ENCODE measurements around the gene THBD. TPM values are rescaled to one million over a fixed set of nuclear protein-coding genes. Genes with fewer than 3 reads are reported as not detected.
A peak's percentile ranks its signal among the peaks of the same experiment; 100 is the strongest.

The THBD gene
- total and polyA plus RNA-seq, 10 donors, result 7.2 to 255 (median 61.4) TPM

DNA sequence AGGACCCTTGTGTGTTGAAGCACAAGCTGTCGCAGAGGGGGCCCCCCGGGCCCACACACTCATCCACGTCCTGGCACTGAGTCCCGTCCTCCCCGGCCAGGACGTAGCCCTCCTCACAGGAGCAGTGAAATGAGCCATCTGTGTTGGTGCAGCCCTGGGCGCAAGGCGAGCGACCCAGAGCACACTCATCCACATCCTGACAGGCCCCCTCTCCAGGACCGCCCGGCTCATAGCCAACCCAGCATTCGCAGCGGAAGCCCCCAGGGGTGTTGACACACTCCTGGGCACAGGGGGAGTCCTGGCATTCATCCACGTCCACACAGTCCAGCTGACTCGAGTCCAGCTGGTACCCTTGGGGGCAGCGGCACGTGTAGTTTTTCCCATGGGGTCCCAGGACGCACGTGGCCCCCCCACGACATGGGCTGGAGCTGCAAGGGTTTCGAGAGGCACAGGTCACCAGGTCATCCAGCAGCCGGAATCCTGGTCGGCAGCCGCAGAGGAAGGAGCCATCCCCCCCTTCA lies 35.4 kb upstream of the THBD start:
- DNase-seq, result no peak

DNA sequence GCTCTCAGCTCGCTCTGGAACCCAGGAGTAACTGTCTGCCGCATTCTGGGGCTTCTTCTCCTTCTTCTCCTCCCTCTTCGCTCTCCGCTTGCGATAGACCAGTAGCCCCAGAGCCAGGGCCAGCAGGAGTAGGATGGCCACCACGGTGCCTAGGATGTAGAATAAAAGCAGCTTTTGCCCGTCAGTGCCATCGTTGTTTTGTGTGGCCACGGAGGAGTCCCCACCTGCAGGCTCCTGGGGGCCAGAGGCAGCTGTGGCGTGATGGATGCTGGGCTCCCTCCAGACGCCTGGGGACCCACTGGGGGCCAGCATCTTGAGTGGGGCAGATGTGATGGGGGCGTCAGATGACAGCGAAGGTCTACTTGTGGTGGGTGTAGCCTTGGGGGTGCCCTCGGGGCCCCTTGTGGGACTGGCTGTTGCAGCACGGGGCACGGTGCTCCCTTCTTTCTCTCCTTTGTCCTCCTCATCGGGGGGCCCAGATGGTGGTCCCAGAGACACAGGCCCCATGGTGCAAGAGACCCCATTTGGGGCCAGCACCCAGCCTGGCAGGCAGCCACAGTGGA lies 34.9 kb upstream of the THBD start:
- DNase-seq, result no peak
- peak overlapping the region; percentile 17 to 67 (median 32) for H3K4me3 ChIP-seq
- intact Hi-C loops (cut with DNase I; ENCODE audit: low total_unique reads), result no loop called here

More for the DNA sequence above, 35.4 kb upstream of the THBD start:
- peaks cover 0 to 21% (median 0%) of the 10 kb centered on the region in 6 donors for H3K36me3 ChIP-seq
- WGBS, 5 donors, result 65 to 74% (median 73%) methylated on average over 8 to 24 of the region's 24 CpGs
- no peaks in the 10 kb centered on the region for H3K27me3 ChIP-seq (replicated peaks in 1 of 7)
- no peaks in the 10 kb centered on the region for H3K9me3 ChIP-seq
- H3K4me1 ChIP-seq, result peaks cover 5 to 83% (median 65%) of the 10 kb centered on the region in 6 donors
- peak in 1 of 3 donors; percentile 6 for TF ChIP-seq POLR2AphosphoS5 (IDR thresholded peaks at IDR 0.05)
- no peak for TF ChIP-seq POLR2A (IDR thresholded peaks at IDR 0.05)
- H3K4me3 ChIP-seq, result peak overlapping the region; percentile 4 to 67 (median 32)
- intact Hi-C loops (cut with DNase I; ENCODE audit: low total_unique reads), result no loop called here
- peak overlapping the region in 7 of 8 donors; percentile 81 to 96 (median 85) for H3K27ac ChIP-seq

DNA sequence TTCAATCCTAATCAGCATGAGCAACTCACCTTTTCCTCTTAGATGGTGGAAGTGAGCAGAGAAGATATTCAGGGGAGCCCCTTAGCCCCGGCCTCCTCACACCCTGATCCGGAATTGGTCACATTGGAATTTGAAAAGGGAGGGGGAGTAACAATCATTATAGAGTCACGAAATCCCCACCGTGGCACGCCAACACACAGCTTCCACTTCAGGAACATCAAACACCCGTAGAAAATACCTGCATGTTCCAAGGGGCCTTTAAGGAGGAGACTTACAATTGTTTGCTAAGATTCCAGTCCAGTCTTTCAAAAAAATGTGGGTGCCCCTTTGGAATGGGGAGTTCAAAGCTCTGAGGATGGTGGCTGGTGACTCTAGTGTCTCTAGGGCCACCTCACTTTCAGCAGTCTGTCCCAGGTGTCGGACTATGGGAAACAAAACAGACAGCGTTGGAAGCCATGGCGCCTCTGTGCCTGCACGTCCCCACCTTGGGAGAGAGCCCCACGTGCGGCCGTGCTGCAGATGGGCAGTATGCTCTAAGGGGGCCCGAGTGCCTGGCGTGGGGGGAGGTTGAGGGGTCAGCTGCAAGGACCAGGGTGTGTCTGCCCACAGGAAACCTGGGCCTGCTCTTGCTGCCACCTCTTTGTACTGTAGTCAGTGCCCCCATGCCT lies 34.2 kb upstream of the THBD start:
- no peak for DNase-seq
- H3K4me1 ChIP-seq, result peaks cover 5 to 87% (median 65%) of the 10 kb centered on the region in 6 donors

More for the DNA sequence above, 34.9 kb upstream of the THBD start:
- TF ChIP-seq, protein P1, sequence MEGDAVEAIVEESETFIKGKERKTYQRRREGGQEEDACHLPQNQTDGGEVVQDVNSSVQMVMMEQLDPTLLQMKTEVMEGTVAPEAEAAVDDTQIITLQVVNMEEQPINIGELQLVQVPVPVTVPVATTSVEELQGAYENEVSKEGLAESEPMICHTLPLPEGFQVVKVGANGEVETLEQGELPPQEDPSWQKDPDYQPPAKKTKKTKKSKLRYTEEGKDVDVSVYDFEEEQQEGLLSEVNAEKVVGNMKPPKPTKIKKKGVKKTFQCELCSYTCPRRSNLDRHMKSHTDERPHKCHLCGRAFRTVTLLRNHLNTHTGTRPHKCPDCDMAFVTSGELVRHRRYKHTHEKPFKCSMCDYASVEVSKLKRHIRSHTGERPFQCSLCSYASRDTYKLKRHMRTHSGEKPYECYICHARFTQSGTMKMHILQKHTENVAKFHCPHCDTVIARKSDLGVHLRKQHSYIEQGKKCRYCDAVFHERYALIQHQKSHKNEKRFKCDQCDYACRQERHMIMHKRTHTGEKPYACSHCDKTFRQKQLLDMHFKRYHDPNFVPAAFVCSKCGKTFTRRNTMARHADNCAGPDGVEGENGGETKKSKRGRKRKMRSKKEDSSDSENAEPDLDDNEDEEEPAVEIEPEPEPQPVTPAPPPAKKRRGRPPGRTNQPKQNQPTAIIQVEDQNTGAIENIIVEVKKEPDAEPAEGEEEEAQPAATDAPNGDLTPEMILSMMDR (IDR thresholded peaks at IDR 0.05 in 8 of 11, conservative IDR thresholded peaks at IDR 0.05 in 3 of 11), result no peak
- no peak for TF ChIP-seq POLR2A (IDR thresholded peaks at IDR 0.05)
- TF ChIP-seq POLR2AphosphoS5 (IDR thresholded peaks at IDR 0.05), result no peak
- no peaks in the 10 kb centered on the region for H3K9me3 ChIP-seq
- H3K4me1 ChIP-seq, result peaks cover 5 to 87% (median 65%) of the 10 kb centered on the region in 6 donors
- peak overlapping the region in 5 of 8 donors; percentile 84 to 96 (median 90) for H3K27ac ChIP-seq
- peaks cover 0 to 26% (median 0%) of the 10 kb centered on the region in 6 donors for H3K36me3 ChIP-seq
- H3K27me3 ChIP-seq (replicated peaks in 1 of 7), result no peaks in the 10 kb centered on the region
- 81 to 88% (median 83%) methylated on average over 13 to 17 of the region's 17 CpGs for WGBS, 5 donors

GRCh38 chr20:23082846-23083552 lies 33.5 kb upstream of the THBD start:
- 47 to 70% (median 52%) methylated on average over 9 of the region's 9 CpGs for WGBS, 5 donors
- peaks cover 0 to 35% (median 0%) of the 10 kb centered on the region in 6 donors for H3K36me3 ChIP-seq
- peak overlapping the region; percentile 16 to 96 (median 84) for H3K27ac ChIP-seq
- intact Hi-C loops (cut with DNase I; ENCODE audit: low total_unique reads), result no loop called here
- H3K4me1 ChIP-seq, result peaks cover 5 to 84% (median 64%) of the 10 kb centered on the region in 6 donors
- no peaks in the 10 kb centered on the region for H3K27me3 ChIP-seq (replicated peaks in 1 of 7)
- TF ChIP-seq, protein P1 (IDR thresholded peaks at IDR 0.05 in 8 of 11, conservative IDR thresholded peaks at IDR 0.05 in 3 of 11), result no peak
- peak in 2 of 3 donors; percentile 77 to 81 for TF ChIP-seq POLR2AphosphoS5 (IDR thresholded peaks at IDR 0.05)
- peak overlapping the region; percentile 17 to 67 (median 32) for H3K4me3 ChIP-seq
- peak; percentile 85 for DNase-seq
- H3K9me3 ChIP-seq, result no peaks in the 10 kb centered on the region

More for the DNA sequence above, 34.2 kb upstream of the THBD start:
- intact Hi-C loops (cut with DNase I; ENCODE audit: low total_unique reads), result no loop called here
- H3K9me3 ChIP-seq, result no peaks in the 10 kb centered on the region
- TF ChIP-seq POLR2A (IDR thresholded peaks at IDR 0.05) (no peak), POLR2AphosphoS5 (IDR thresholded peaks at IDR 0.05) (no peak)
- TF ChIP-seq, protein P1 (IDR thresholded peaks at IDR 0.05 in 8 of 11, conservative IDR thresholded peaks at IDR 0.05 in 3 of 11), result no peak
- H3K4me3 ChIP-seq, result peak overlapping the region; percentile 17 to 67 (median 32)
- peaks cover 0 to 33% (median 0%) of the 10 kb centered on the region in 6 donors for H3K36me3 ChIP-seq
- no peaks in the 10 kb centered on the region for H3K27me3 ChIP-seq (replicated peaks in 1 of 7)
- WGBS, 5 donors, result 75 to 93% (median 77%) methylated on average over 15 of the region's 15 CpGs
- H3K27ac ChIP-seq, result peak overlapping the region; percentile 16 to 96 (median 84)

Data from spleen (tissue), 11 donors.